Renal pelvis (tissue), 4 donors: ENCODE data around the gene UMAD1. TPM values are rescaled to one million over a fixed set of nuclear protein-coding genes. Genes with fewer than 3 reads are reported as not detected.
A peak's percentile ranks its signal among the peaks of the same experiment; 100 is the strongest.

ENCODE experiments used
- DNase-seq: peaks from one replicate; pipeline ENCODE4 v3.0.0-alpha.2; 2013
- polyA plus RNA-seq, 3 donors: library from polyadenylated mRNA; unstranded; fragments of 120-200 nt; gene quantifications; one replicate each; pipeline ENCODE4 v1.2.1, GENCODE V29; 2013; ENCODE audit not compliant: insufficient read length in 3 of 3

The UMAD1 gene
- polyA plus RNA-seq, 3 donors: 15.9 to 21.5 (median 19.7) TPM

DNA sequence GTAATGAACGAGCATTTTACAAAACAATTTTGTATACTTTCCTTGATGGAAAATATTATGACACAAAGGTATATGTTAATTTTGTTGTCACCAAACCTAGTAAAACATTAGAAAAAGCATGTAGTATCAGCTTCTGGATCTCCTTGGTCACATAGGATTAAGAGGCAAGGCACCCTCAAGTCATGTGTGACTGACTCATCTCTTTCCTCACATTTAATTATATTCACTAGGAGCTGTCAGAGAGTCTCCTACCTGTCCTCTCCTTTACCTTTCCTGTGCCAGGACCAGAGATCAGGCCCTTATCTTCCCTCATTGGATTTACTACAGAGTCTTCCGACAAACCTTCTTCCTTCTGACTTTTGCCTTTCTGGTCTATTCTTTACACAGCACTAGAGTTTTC is 189.1 kb downstream of the UMAD1 start:
- DNase-seq: no peak

DNA sequence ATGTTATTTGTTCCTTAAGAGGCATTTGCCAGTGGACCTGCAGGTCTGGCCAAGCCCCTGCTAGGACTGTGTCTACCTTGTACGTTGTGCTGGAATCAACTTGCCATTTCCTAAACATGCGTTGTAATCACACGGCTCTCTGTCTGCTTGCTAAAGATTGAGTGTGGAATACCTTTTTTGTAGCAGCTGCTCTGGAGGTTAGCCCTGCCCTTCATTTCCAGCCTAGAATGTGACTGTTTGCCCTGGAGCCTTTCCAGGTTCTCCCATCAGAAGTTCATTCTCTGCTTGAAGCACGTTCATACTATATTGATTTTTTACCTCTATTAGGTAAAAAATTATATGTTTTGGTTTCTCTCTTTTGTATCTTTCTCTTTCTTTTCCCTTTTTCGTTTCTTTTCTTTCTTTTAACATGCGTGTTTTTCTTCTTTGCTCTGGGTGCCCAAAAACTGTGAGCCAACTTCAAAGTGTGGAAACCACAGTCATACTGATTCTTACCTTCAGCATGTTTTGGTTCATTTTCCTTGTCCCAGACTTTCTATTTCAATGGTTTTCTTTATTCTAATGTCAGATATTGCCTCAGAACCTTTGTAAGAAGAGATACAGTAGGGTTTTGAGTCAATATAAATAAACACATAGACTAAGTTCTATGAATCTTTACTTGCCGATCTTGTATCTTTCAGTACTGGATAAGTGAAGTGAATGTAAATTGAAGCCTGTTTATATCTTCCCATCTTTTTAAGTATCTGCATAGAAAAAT is 189.7 kb downstream of the UMAD1 start:
- no peak for DNase-seq

DNA sequence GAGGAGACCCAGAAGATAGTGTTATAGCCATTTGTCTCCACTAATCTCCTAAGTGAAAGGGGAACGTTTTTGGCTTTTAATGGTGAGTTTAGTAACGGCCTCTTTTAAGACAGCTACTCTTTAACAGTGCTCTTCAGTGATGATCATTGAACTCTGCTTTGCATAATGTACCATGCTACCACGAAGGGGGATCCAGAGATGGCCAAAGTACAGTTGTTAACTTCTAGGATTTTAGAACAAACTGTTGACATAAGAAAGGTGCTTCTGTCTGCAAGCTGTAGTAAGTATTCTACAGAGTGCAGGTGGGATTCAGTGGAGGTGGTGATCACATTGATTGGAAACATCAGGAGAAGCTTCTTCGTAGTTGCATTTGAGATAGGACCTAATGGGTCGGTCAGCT is 192.0 kb downstream of the UMAD1 start:
- no peak for DNase-seq

DNA sequence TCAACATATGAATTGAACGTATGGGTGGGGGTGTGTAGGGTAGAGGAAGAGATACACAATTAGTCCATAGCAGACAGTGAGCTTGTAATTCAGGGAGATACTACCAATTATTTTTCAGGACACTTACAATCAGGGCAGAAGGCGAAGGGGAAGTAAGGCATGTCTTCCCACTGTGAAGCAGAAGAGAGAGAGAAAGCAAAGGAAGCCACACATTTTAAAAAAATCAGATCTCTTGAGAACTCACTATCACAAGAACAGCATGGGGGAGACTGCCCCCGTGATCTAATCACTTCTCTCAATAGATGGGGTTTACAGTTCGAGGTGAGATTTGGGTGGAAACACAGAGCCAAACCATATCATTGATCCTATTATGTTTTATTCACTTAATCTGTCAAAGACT is 194.2 kb downstream of the UMAD1 start:
- DNase-seq: no peak

DNA sequence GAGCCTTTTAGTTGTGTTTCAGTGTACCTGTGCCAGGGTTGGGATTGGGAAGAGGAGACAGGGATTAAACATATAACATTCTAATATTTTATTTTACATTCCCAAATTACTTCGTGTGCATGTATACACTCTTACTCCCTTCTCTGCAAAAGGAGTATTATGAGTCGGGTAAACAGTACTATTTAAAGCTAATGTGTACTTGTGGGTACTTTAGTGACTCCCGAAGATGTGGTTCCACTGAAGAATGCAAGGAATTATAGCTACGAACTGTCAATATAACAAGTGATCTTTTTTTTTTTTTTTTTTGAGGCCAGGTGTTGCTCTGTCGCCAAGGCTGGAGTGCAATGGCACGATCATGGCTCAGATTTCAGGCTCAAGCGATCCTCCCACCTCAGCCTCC is 200.5 kb downstream of the UMAD1 start:
- DNase-seq: no peak

DNA sequence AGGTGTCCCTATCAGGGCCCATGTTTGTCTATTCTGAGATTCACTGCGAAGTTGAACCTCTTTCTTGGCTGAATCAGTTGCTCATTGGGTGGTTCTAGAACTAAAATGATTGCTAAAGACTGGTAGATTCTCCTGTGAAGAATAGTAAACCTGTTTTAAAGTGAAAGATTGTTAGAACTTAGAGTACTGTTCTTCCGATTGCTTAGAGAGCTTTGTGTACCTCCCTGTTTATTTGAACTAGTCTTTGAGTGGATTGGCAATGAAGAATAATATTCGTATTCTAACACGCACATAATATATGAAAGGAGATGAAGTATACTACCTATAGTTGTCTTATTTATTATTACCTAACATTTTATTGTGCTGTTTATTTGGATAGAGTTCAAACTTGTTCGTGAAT is 202.7 kb downstream of the UMAD1 start:
- DNase-seq: no peak

DNA sequence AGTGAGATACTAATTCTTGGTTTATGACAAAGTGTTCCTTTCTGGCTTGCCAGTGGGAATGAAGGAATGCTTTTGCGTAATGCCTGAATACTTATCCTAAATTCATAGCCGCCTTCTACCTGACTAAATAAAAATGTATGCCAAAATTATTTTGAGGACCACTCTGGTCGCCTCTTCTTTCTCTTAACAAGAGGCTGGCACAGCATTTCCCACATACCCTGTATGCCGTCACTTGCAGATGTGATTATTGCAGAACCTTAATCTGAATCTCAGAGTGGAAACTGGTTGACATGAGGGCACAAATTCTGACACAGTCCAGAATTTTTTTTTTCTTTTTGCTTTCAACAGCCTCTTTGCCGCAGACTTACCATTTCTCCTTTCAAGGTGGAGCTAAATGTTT is 203.4 kb downstream of the UMAD1 start:
- no peak for DNase-seq

DNA sequence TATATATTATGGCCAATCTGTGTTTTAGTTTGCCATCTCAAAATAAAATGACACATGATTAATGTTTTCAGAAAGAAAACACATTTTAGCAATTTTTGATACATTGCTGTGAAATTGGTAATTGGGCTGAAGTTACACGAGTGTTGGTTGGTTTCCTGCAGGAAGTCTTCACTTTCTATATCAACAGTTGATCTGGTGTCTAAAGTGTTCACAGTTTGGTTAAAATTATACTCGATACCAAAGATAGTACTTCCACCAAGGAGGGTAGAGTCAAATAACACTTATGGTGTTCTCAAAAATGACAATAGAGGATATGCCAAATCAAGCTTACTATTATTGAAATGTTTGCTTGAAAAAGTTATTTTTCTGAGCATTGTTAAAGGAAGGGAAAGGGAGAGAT is 207.7 kb downstream of the UMAD1 start:
- no peak for DNase-seq

DNA sequence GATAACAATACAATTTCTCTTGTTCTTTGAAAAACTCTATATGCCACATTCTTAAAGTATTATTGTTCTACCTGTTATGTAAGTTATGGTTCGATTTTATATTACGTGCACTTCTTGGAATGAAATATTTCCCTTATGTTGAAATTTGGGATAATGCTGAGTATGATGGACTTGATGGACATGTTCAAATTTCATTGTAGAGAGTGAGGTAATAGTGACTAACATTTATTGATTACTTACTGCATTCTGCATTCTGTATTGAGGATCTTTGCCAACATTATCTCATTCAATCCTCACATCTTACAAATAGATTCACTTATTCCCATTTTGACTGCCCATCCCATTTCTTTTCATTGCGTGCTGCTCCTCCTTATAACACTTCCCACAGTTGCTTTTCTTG is 208.3 kb downstream of the UMAD1 start:
- no peak for DNase-seq

DNA sequence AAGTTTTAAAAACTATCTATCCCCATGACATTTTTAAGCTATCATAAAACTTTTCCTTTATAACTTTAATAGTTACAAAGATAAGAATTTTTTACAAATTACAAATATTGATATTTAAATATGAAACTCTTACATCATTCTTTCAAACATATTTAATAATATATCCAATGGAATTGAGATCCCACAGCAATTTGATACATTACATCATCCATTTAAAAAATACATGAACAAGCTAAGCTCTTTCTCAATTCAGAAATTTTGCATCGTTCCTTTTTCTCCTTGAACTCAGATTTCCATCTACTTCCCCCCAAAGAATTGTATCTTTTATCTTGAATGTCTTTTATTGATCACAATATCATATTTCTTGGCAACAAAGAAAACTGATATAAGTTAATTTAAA is 209.6 kb downstream of the UMAD1 start:
- no peak for DNase-seq

DNA sequence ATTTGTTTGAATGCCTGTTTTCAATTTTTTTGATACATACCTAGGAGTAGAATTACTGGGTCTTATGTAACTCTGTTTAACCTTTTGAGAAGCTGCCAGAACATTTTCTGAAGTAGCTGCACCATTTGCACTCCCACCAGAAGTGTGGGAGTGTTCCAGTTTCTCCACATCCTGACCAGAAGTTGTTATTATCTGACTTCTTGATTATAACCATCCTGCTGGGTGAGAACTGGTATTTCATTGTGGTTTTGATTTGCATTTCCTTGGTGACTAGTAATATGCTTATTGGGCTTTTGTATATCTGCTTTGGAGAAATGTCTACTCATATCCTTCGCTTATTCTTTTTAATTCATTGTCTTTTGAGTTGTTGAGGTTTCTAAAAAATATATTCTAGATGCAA is 210.8 kb downstream of the UMAD1 start:
- no peak for DNase-seq

DNA sequence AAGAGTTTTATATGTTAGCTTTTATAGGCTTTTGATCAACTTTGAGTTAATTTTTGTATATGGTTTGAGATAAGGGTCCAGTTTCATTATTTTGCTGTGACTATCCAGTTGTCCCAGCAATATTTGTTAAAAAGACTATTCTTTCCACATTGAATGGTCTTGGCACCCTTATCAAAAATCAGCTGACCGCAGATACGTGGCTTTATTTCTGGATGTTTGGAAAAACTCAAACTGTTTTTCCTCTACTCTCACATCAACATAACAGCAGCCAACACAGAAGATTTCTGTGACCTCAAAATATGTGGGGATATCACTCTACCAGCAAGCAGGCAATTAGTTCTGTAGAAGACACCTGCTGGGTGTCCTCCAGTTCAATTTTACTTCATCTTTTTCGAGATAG is 211.4 kb downstream of the UMAD1 start:
- DNase-seq: no peak

DNA sequence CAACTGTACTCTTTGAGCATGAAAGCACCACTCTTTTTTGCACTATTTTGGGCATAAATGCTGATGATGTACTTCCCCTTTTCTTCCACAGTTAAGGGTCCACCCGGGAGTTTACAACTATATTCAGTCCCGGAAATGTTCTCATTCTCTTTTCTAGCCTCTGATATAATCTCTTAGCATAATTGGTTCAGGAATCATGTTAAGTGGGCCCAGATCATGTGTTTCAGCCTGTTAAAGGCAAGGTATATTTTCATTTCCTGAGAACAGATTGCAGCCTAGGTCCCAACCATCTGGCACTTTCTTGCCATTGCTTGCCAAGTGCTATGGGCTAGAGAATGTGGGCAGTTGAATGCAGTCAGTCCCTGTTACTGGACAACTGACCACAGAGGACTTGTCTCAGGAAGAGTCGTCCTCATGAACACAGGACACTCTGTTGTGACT is 216.6 kb downstream of the UMAD1 start:
- no peak for DNase-seq

DNA sequence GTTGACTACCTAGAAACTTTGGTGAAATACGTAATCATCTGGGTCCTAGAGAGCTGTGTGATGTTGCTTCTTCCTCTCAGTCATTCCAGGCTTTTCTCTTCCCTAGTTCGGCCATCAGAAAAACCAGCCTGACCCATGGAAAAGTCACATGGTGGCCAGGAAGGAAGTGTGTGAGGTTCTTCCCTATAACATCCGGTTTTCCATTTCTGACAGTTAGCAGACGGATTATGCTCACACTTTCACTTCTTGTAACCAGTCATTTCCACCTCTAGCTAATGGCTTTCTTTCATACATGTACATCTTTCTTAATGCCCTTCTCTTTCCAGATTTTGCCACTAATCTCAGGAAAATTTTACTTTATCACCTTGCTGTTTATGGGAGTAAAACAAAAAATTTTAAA is 218.0 kb downstream of the UMAD1 start:
- DNase-seq: no peak

DNA sequence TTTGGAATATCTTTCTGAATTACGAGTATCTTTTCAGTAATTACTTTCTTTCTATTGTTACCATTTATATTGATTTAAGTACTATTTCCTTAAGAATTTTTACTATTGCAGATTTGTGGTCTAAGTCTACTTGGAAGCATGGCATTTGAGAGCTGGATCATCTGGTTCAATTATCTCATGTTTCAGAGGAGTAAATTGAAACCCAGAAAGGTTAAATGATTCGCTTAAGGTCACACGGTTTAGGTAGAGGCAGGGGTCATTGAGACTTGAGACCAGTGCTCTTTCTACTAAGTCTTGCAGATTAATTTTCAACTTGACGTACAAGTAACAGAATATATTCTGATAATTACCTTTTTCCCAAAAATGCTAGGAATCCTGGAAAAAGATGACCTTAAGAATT is 218.9 kb downstream of the UMAD1 start:
- DNase-seq: no peak

DNA sequence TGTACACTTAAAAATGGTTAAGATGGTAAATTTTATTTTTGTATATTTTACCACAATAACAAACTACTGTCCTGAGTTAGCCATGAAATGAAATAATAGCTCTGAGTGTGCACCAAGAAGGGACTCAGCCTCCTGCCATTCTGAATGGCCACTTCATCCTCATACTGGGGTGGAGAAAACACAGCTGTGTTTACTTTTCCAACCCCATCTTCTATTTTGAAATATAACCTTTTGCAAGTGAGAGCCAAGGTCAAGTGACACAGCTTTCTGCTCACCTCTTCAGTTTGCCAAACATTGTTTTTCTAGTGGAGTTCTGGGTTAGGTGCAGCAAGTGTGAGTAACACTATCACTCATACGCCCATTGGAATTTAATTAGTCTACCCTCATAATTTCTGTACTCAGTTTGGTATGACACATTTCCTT is 220.7 kb downstream of the UMAD1 start:
- DNase-seq: peak; percentile 29

DNA sequence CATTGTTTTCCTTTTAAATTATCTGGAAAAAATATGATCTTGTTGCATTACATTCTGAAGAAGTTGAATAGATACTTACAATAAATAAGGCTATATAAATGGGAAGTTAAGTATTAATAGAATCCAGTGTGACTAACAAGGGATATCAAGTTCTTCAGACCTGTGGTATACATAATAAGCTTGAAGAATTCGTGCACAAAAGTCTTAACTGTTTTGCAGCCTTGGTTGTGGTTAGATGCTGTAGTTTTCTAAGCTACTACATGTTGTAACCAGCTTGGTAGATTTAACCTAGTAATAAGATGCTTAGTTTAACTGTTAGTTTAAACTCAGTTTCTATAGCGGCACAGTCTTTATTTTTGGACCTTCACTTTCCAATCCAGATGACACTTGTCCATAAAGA is 221.8 kb downstream of the UMAD1 start:
- DNase-seq: no peak

DNA sequence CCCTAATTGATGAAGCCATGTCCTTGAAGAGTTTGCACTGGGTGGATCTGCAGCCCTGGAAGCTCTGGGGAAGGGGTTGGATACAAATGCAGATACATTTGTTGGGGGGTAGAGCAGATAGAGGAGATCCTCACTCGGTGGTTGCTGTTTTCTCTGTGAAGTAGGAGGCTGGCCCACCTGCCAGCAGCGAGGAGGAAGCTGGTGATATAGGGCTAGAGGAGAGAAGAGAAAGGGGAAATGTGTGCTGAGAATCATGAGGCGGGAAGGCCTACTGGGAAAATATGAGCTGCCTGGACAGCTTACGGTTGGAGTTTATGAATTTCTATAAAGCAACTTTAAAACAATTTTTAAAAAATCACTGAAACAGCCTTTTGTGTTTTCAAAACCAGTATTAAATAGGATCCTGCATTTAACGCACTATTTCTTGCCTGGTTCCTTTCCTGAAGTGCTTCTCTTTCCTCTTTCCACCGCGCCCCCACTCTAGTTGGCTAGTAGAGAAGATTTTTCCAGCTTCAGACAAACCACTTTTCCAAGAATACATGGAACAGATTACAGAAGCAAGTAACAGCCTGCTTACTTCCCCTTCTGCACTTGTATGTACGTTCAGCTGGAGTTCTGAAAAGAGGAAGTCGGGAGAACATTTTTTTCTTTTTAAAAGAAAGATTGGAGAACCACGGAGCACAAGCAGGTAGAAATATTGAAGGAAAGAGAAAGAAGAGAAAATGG is 227.5 kb downstream of the UMAD1 start:
- no peak for DNase-seq

DNA sequence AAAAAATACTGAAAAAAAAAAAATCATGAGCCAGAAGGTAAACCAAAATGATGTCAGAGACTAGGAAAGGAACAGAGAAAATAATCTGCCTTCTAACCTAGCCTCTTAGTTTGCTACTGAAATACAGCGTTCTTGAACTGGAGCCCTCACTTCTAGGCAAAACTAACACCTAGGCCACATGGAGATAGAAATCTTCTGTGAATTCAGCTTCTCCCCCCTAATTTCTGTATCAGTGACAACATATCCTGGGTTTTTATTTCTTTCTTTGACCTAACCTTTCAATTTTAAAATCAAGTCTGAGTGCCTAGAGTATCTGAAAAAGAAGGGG is 228.0 kb downstream of the UMAD1 start:
- DNase-seq: no peak

DNA sequence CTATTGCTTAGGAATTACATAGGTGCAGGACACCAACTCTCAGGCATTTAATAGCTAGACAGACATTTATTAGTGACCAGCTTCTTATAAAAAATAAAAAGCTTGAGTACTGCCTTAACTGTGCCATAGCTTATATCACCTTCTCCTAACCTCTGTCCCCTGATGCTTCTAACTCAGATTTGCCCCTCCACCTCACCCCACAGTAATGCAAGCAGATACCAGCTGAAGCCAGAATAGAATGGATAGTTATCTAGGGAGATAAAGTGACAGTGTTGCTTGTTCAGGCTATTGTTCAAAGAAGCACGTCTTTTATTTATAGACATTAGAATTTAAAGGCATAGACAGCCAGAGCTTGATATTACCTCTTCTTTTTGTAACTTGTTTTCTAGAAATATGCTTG is 228.5 kb downstream of the UMAD1 start:
- DNase-seq: no peak

DNA sequence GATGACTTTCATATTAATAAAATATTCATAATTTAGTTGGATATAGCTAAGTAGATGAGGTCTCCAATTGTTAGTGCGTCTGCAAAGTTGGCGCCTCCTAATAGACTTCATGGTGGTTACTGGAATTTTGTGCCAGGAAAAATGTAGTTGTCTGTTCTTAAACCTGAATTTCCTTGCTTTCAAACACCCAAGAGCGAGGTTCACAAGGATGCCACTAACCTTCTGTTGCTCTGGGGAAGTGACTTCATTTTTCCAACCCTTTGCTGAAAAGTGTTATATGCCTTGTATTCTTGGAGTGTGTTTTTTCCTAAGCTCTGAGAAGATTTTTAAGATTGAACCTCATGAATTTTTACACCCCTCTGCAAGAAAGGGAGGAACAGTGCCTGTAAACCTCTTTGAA is 229.1 kb downstream of the UMAD1 start:
- no peak for DNase-seq

DNA sequence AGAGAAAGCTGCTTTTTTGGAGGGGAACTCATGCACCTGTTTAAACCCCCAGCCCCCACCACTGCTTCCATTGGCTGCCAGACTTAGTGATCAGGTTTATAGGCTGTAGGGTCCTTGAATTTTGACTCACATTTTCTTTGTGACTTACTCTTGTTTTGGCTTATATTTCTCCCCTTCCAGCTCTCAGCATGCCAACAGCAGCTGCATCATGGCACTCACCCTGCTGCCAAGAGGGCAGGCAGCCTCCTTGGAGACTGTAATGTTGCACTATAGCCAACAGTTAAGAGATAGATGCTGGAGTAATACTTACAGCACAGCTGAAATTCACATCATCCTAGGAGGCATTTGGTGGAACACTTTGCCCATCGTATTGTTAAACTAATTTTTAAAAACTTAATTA is 230.0 kb downstream of the UMAD1 start:
- no peak for DNase-seq

DNA sequence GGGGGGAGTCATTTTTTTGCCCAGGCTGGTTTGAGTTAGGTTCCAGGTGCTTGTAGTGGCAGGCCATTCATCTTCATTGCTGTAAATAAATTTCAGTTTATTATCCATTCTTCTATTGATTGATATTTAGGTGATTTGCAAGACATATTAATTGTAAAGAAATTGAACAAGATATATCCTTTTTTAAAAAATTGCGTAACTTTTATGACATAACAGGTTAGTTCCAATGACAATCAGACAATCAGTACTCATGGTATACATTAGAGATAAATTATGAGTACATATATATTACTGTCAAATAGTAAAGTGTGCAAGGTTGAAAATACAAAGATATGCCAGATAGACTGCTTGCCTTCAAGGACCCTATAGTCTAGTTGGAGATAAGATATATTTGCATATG is 235.9 kb downstream of the UMAD1 start:
- DNase-seq: no peak

DNA sequence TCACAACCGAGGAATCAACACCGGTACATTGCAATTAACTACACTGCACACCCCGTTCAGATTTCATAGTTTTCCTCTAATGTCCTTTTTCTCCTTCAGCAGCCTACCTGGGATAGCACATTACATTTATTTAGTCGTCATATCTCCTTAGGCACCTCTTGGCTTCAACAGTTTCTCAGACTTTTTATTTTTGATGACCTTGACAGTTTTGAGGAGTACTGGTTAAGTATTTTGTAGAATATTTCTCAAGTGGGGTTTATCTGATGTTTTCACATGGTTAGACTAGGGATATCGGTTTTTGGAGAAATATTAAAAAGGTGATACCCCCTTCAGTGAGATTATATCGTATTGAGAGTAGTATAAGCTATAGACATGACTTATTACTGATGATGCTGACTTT is 241.0 kb downstream of the UMAD1 start:
- no peak for DNase-seq
